ENCODE measurements around the gene P2RY13.

P2RY13 gene

DNA sequence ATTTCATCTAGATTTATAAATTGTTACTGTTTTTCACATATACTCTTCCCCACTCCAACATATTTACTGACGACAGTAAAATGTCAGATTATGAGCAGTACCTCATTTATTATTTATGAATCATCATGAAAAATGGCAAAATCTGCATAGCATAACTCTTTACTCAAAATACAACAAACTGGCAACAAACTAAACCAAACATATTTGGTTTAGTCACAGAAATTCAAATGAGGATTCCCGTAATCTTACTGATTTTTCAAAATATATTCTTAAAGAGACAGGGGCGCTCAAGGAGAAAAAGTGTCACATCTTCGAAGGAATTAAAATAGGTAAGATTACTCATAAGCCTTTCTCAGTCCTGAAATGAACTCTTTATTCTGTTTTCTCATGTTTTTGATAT lies 9.7 kb downstream of the P2RY13 start:
- no peak for DNase-seq

DNA sequence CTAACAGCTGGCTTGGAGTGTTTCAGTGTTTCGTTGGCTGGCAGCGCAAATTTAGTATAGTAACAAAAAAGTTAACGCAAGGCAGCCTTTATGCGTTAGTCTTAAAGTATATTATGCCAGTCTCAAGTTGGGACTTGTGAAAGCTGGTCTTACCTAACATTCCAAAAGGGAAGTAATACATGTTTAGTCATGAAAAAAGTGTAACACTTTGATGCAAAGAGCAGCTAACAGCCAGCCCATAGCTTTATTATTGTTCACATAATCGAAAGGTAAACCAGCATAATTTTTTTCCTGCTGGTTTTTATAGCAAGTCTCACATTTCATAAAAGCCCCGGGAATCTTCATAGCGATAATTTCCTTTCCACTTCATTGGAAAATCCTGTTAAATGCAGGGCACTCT lies 10.4 kb downstream of the P2RY13 start:
- peak; percentile 86 for DNase-seq

- DNase-seq = no peak
Observed at GRCh38 chr3:151318313-151318712, 11.0 kb downstream of the P2RY13 start.

GRCh38 chr3:151316267-151316991 lies 12.9 kb downstream of the P2RY13 start, which contains the start of gene GPR87:
GPR87 (minus strand) TSS chr3:151316820; CDS start chr3:151300100, 16,720 bp downstream.
- DNase-seq = no peak

- DNase-seq = no peak
Observed at GRCh38 chr3:151315846-151316245, 13.5 kb downstream of the P2RY13 start.

DNA sequence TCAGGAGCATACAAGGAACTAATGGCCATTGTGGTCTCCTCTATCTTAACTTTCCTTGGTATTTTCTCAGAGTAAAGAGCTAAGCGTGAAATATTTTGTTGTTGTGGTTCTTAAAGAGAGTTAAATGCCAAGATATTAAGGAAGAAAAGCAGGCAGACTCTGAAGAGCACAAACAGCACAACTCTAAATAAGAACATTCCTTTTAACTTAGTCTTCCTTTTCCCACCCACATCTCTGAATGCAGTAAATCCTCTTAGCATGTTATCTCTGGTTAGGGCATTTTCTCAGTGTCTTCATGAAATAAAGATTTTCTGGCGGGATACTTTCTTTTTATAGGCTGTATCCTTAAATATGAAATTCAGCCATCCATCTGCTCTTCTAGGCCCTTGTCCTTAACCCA lies 14.2 kb downstream of the P2RY13 start:
- DNase-seq = no peak

- no peak for DNase-seq
Observed at GRCh38 chr3:151314593-151314992, 14.8 kb downstream of the P2RY13 start.

GRCh38 chr3:151314137-151314536 lies 15.2 kb downstream of the P2RY13 start:
- DNase-seq = no peak

DNA sequence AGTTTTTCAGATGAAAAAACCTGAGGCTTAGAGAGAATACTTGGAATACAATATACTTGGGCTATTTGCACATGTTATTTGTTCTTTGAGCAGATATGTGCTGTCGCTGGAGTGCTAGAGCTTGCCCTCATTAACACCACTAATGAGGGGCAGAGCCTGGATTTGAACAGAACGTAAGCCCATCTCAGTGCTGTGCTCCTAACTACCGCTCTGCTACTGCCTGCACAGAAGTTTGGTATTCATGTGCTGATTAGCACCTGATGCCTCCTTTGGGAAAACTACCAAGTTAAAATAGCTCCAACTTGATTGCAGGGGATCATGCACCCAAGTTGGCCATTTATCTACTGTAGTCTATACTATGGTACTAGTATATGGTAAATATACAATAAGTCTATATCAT lies 16.4 kb downstream of the P2RY13 start:
- no peak for DNase-seq

- no peak for DNase-seq
Observed at GRCh38 chr3:151309566-151309965, 19.8 kb downstream of the P2RY13 start.

- no peak for DNase-seq
Observed at GRCh38 chr3:151307583-151308488, 21.5 kb downstream of the P2RY13 start.

DNA sequence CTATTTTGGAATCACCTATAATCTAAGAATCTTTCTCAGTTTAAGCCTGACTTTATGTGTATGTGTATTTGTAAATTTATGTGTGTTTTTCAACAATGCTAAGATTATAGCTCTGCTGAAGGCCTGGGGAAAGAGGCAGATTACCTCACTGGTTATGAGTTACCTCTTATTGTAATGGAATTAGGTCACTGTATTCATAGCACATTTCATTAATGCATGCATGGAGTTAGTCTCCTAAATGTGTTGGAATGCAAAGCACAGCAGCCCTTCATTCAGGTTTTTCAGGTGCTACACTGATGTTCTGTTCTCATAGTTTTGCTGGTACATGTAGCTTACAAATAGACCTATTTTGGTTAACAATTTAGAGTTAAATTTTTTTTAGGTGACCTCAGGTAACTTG lies 22.2 kb downstream of the P2RY13 start:
- DNase-seq = no peak

- no peak for DNase-seq
Observed at GRCh38 chr3:151306168-151306810, 23.1 kb downstream of the P2RY13 start.

DNA sequence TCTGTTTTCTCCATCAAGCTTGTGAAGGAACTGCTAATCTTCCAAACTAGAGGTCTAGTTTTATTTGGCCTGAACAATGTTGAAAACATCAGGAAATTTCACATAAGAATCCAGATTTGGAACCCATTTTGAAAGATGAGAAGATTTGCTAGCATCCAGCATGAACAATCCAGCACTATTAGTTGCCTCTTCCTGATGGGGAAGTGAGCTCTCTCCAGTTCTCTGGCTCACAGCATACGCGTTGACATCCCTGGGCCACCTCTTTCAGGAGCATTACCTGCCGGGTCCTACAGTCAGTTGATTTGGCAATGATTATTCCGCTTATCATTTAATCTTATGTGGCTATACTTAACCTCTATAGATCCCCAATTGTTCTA lies 23.6 kb downstream of the P2RY13 start:
- no peak for DNase-seq

GRCh38 chr3:151305060-151305774 lies 24.1 kb downstream of the P2RY13 start:
- DNase-seq = no peak

DNA sequence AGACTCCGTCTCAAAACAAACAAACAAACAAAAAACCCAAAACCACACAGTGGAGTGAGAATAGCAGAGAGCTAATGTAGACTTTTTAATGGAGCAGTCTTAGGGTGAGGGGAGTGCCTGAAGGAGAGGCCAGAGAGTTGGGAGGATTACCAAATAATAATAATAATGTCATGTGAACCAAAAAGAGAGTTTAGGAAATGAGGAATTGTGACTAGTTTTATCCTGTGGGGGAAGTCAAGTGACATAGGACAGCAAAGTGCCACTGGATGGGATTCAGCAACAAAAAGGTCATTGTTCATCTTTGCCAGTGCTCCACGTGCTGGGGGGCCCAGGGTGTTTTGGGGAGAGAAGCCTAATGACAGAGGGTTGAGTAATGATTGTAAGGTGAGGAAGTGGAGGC lies 25.6 kb downstream of the P2RY13 start:
- DNase-seq = peak; percentile 28

GRCh38 chr3:151301787-151302186 lies 27.6 kb downstream of the P2RY13 start:
- DNase-seq = peak; percentile 38

DNA sequence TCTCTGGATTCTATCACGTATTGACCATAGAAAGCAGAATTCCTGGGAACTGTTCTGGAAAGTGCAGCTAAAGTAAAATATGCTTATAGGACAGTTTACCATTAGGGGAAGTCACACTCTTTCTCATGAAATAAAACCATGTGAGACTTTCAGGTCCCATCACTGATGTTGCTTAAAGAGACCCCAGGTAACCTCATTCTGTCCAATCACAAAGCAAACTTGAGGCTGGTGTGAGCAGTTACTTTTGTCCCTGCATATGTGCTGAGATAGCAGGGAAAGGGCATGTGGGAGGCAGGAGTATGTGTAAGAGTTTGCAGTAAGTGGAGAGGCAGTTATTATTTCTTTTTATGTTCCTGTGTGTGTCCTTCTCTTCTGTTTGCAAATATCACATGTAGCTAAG lies 28.8 kb downstream of the P2RY13 start:
- no peak for DNase-seq

GRCh38 chr3:151299006-151299405 lies 30.3 kb downstream of the P2RY13 start:
- DNase-seq = no peak

DNA sequence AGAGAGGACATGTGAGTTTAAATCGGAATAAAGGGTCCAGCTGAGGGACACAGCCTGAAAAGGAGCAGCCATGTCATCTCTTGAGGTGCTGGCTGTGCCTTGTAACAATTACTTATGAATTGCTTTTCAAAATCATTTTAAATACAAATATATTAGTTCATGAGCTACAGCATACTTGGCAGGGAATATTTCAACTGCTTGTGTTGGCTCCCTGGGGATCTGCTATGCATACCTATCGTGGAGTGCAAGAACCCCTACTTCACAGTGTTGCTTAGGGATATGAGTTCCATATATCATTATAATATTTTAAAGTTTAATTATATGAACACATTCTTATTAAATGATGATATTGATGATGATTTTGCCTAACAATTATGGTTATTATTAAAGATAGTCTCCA lies 31.9 kb downstream of the P2RY13 start:
- no peak for DNase-seq

DNA sequence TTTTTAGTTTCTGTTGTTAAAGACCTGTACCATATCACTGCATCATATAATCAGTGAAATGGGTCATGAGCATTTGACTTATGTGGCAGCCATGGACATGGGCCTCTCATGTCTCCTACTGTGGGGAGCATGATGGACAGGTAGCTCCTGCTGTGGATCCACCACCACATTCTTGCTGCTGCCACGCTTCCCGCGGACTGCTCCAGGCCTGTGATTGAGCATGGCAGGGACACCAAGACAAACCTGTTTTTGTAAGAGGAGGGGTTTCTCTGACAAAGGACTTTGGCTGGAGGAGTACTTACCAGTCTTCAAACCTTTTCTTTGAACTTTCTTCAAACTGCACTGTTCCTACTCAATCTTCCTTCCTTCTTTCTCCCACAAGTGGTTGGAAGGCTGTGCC lies 33.1 kb downstream of the P2RY13 start:
- DNase-seq = no peak

DNA sequence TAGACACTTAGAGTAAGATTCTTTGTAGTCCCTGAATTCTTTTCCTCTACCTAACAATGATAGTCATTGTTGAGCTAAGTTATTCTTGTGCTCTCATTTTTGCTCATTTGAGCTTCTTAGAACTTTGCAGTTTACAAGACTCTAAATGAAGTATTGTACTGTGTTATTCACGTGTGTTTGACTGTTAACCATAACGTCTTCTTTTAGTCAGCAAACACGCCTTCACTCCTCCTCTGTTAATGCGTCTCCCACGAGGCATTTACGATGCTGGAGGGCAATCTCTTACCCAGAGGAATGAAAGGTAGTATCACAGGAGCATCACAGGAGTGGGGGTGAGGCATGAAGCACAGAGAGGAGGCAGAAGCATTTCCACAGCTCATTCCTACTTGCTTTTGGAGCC lies 36.2 kb downstream of the P2RY13 start:
- DNase-seq = no peak

- DNase-seq = peak; percentile 45
Observed at GRCh38 chr3:151290673-151291072, 38.7 kb downstream of the P2RY13 start.

Data from inflammatory macrophage treated with lipopolysaccharide for 4 hours (primary cell).